H1 (cell line): ENCODE data around the gene TNRC6A. TPM values are rescaled to one million over a fixed set of nuclear protein-coding genes. Genes with fewer than 3 reads are reported as not detected.

Experiments
- CTCF ChIA-PET: fragments of 300-600 bp; sonication (Branson Sonifier 250); formaldehyde crosslinking; loops from one replicate; lab custom pipeline; 2021; ENCODE audit not compliant: partially characterized antibody; lab: Charles Lee
- POLR2A ChIA-PET: fragments of 300-600 bp; sonication (Branson Sonifier 250); formaldehyde crosslinking; loops from one replicate; lab custom pipeline; 2021; ENCODE audit warnings: inconsistent platforms; ENCODE audit not compliant: partially characterized antibody; lab: Charles Lee
- DNase-seq, 2 experiments: peaks; one replicate each; pipeline versions ENCODE4 v3.0.0 to v3.0.0-alpha.2; 2010 to 2022; ENCODE audit warnings: low spot score in 2 of 2, low read depth in 1 of 2, mixed read lengths in 1 of 2
- FAIRE-seq: peaks from 2 replicates; lab custom pipeline; 2011; peaks lifted over from hg19 to GRCh38; lab: Jason Lieb, UNC
- H2AFZ ChIP-seq: 2 replicates; pipeline ENCODE4 v1.8.1; 2012; ENCODE audit warnings: low read length, inconsistent platforms
- H2AK5ac ChIP-seq: 2 replicates; pipeline ENCODE4 v1.6.1; 2013; ENCODE audit warnings: low read depth, low read length
- H2BK120ac ChIP-seq: replicated peaks from 2 replicates; pipeline ENCODE3; 2013; ENCODE audit warnings: low read depth, low read length, inconsistent platforms
- H2BK12ac ChIP-seq: 2 replicates; pipeline ENCODE4 v1.6.1; 2013; ENCODE audit warnings: low read depth, low read length
- H2BK15ac ChIP-seq: 2 replicates; pipeline ENCODE4 v1.6.1; 2013; ENCODE audit warnings: low read length
- H2BK20ac ChIP-seq: 2 replicates; pipeline ENCODE4 v1.6.1; 2013; ENCODE audit warnings: low read length
- H2BK5ac ChIP-seq: 2 replicates; pipeline ENCODE4 v1.6.1; 2013; ENCODE audit warnings: low read depth, low read length
- H3K14ac ChIP-seq: 2 replicates; pipeline ENCODE4 v1.6.1; 2013; ENCODE audit warnings: inconsistent platforms; ENCODE audit not compliant: insufficient read length
- H3K18ac ChIP-seq: 2 replicates; pipeline ENCODE4 v1.6.1; 2013; ENCODE audit warnings: low read length; ENCODE audit errors: extremely low read depth
- H3K23ac ChIP-seq: 2 replicates; pipeline ENCODE4 v1.6.1; 2013; ENCODE audit warnings: inconsistent platforms; ENCODE audit not compliant: insufficient read length
- H3K23me2 ChIP-seq: 2 replicates; pipeline ENCODE4 v1.6.1; 2013; ENCODE audit warnings: low read depth, low read length
- H3K27ac ChIP-seq: 2 replicates; pipeline ENCODE4 v1.6.1; 2011; ENCODE audit warnings: low read depth, low read length, inconsistent platforms
- H3K27me3 ChIP-seq, 4 experiments: replicated peaks in 1 of 4; 1 replicate in 1 of 4; 2 replicates in 3 of 4; pipeline versions ENCODE4 v1.6.1 to v1.8.1; 2011 to 2013; ENCODE audit warnings: low read length in 3 of 4, mild to moderate bottlenecking in 3 of 4, inconsistent platforms in 2 of 4, mixed read lengths in 2 of 4, moderate library complexity in 1 of 4; ENCODE audit not compliant: control insufficient read depth in 3 of 4, insufficient read depth in 3 of 4; ENCODE audit errors: extremely low read depth in 1 of 4
- H3K36me3 ChIP-seq, 4 experiments: 2 replicates each; pipeline versions ENCODE4 v1.6.1 to v1.8.1; 2011 to 2013; ENCODE audit warnings: mild to moderate bottlenecking in 4 of 4, low read length in 3 of 4, moderate library complexity in 2 of 4, control low read depth in 1 of 4, inconsistent platforms in 1 of 4; ENCODE audit not compliant: insufficient read depth in 4 of 4, control insufficient read depth in 2 of 4
- H3K4ac ChIP-seq: replicated peaks from 2 replicates; pipeline ENCODE3; 2013; ENCODE audit warnings: low read length, low read depth, mixed read lengths, inconsistent platforms; ENCODE audit not compliant: insufficient read length
- H3K4me1 ChIP-seq, 4 experiments: replicated peaks in 1 of 4; 1 replicate in 1 of 4; 2 replicates in 3 of 4; pipeline versions ENCODE4 v1.6.1 to v1.8.1; 2011 to 2013; ENCODE audit warnings: low read length in 3 of 4, inconsistent platforms in 2 of 4, mixed read lengths in 1 of 4; ENCODE audit not compliant: insufficient read depth in 4 of 4, control insufficient read depth in 3 of 4
- H3K4me2 ChIP-seq, 2 experiments: 2 replicates each; pipeline versions ENCODE4 v1.6.1 to v1.8.1; 2011 to 2013; ENCODE audit warnings: low read depth in 2 of 2, low read length in 2 of 2, control low read depth in 1 of 2, inconsistent platforms in 1 of 2, mild to moderate bottlenecking in 1 of 2; ENCODE audit not compliant: insufficient read depth in 1 of 2
- H3K4me3 ChIP-seq, 4 experiments: fragments of 200-600, 300-600 bp in 1 of 4; sonication (generic), shearing (Covaris generic), sonication (Bioruptor Twin) in 1 of 4; 2 replicates each; pipeline versions ENCODE4 v1.5.1 to v1.8.1; 2011 to 2016; ENCODE audit warnings: low read length in 4 of 4, low read depth in 3 of 4, control low read depth in 2 of 4, inconsistent platforms in 2 of 4, mild to moderate bottlenecking in 2 of 4, mixed read lengths in 1 of 4, moderate library complexity in 1 of 4; ENCODE audit not compliant: insufficient read depth in 2 of 4; ENCODE audit errors: extremely low read depth in 1 of 4
- H3K56ac ChIP-seq: replicated peaks from 2 replicates; pipeline ENCODE3; 2013; ENCODE audit warnings: low read depth, mild to moderate bottlenecking, mixed read lengths, low read length, inconsistent platforms; ENCODE audit not compliant: insufficient read length
- H3K79me1 ChIP-seq: 2 replicates; pipeline ENCODE4 v1.6.1; 2013; ENCODE audit warnings: low read depth, low read length, control low read depth
- H3K79me2 ChIP-seq, 2 experiments: 2 replicates each; pipeline versions ENCODE4 v1.6.1 to v1.8.1; 2012 to 2013; ENCODE audit warnings: low read length in 2 of 2, mild to moderate bottlenecking in 2 of 2, inconsistent platforms in 1 of 2; ENCODE audit not compliant: insufficient read depth in 2 of 2, control insufficient read depth in 1 of 2
- H3K9ac ChIP-seq, 4 experiments: replicated peaks in 1 of 4; 1 replicate in 1 of 4; 2 replicates in 3 of 4; pipeline versions ENCODE4 v1.6.1 to v1.8.1; 2011 to 2013; ENCODE audit warnings: low read depth in 3 of 4, low read length in 3 of 4, control low read depth in 2 of 4, mild to moderate bottlenecking in 2 of 4, moderate library complexity in 2 of 4, inconsistent platforms in 1 of 4; ENCODE audit errors: extremely low read depth in 1 of 4
- H3K9me3 ChIP-seq, 2 experiments: 2 replicates each; pipeline versions ENCODE4 v1.6.1 to v1.8.1; 2012 to 2013; ENCODE audit warnings: mild to moderate bottlenecking in 2 of 2, moderate library complexity in 2 of 2, control low read depth in 1 of 2, inconsistent platforms in 1 of 2, low read depth in 1 of 2, low read length in 1 of 2, mixed read lengths in 1 of 2; ENCODE audit not compliant: insufficient read depth in 2 of 2
- H4K20me1 ChIP-seq, 2 experiments: replicated peaks in 1 of 2; 2 replicates each; pipeline versions ENCODE3 to v1.8.1; 2011 to 2013; ENCODE audit warnings: inconsistent platforms in 2 of 2, low read length in 2 of 2, mild to moderate bottlenecking in 1 of 2; ENCODE audit not compliant: insufficient read depth in 2 of 2, control insufficient read depth in 1 of 2
- H4K5ac ChIP-seq: 2 replicates; pipeline ENCODE4 v1.6.1; 2013; ENCODE audit warnings: low read length, low read depth, mixed read lengths, inconsistent platforms; ENCODE audit not compliant: insufficient read length
- H4K8ac ChIP-seq: 2 replicates; pipeline ENCODE4 v1.8.0; 2013; ENCODE audit warnings: mild to moderate bottlenecking, moderate library complexity, low read length, inconsistent platforms; ENCODE audit not compliant: insufficient read depth; ENCODE audit errors: extremely low read depth
- H4K91ac ChIP-seq: replicated peaks from 2 replicates; pipeline ENCODE3; 2013; ENCODE audit warnings: low read length, mixed read lengths, inconsistent platforms; ENCODE audit not compliant: insufficient read length
- CBX5 ChIP-seq: fragments of 300-800, 300-1000 bp; sonication (generic); IDR thresholded peaks from 2 replicates; pipeline ENCODE4 v1.7.1; 2016; ENCODE audit warnings: antibody characterized with exemption, low read length, low read depth
- MAX ChIP-seq: IDR thresholded peaks from 2 replicates; pipeline ENCODE4 v1.6.1; 2012; ENCODE audit warnings: inconsistent platforms
- POU5F1 ChIP-seq: IDR thresholded peaks from 2 replicates; pipeline ENCODE4 v1.6.1; 2011; ENCODE audit warnings: low read depth, mild to moderate bottlenecking, low read length, moderate library complexity
- RAD21 ChIP-seq, 2 experiments: IDR thresholded peaks in 1 of 2; conservative IDR thresholded peaks in 1 of 2; 2 replicates each; pipeline ENCODE4 v1.6.1; 2011; ENCODE audit warnings: low read depth in 2 of 2, low read length in 2 of 2, improper control_type of control experiment in 1 of 2, inconsistent platforms in 1 of 2, mild to moderate bottlenecking in 1 of 2, moderate library complexity in 1 of 2
- SAP30 ChIP-seq: fragments of 300-600 bp; sonication (generic); IDR thresholded peaks from 2 replicates; pipeline ENCODE4 v1.7.1; 2012; ENCODE audit warnings: low read length, moderate library complexity, mild to moderate bottlenecking, inconsistent platforms; ENCODE audit not compliant: insufficient read depth, insufficient replicate concordance
- SIN3A ChIP-seq, 2 experiments: IDR thresholded peaks in 1 of 2; conservative IDR thresholded peaks in 1 of 2; 2 replicates each; pipeline ENCODE4 v1.6.1; 2011 to 2012; ENCODE audit warnings: low read length in 2 of 2, improper control_type of control experiment in 1 of 2, low read depth in 1 of 2, mild to moderate bottlenecking in 1 of 2
- SIRT6 ChIP-seq: IDR thresholded peaks from one replicate; pipeline ENCODE4 v1.7.1; 2012; ENCODE audit warnings: low read length, inconsistent platforms
- SIX5 ChIP-seq: IDR thresholded peaks from 2 replicates; pipeline ENCODE4 v1.6.1; 2011; ENCODE audit warnings: mild to moderate bottlenecking, low read depth, low read length
- SUZ12 ChIP-seq: fragments of 200-600 bp; sonication (generic); IDR thresholded peaks from 2 replicates; pipeline ENCODE4 v1.6.1; 2012; ENCODE audit warnings: mild to moderate bottlenecking, inconsistent platforms, low read length, moderate library complexity, mixed read lengths
- TBP ChIP-seq: IDR thresholded peaks from 2 replicates; pipeline ENCODE4 v1.6.1; 2011; ENCODE audit warnings: low read depth, low read length, improper control_type of control experiment
- USF2 ChIP-seq: IDR thresholded peaks from 2 replicates; pipeline ENCODE4 v1.6.1; 2011; ENCODE audit warnings: low read length, improper control_type of control experiment
- WGBS, 2 experiments: shearing (Covaris generic) in 1 of 2; methylation state at CpG; one replicate each; pipeline versions ENCODE4 v1.1.6 to v1.1.7; 2013 to 2015; ENCODE audit warnings: low lambda C conversion rate in 2 of 2, mixed read lengths in 2 of 2, inconsistent platforms in 1 of 2, low coverage in 1 of 2, missing lambda C conversion rate in 1 of 2; ENCODE audit not compliant: insufficient replicate concordance in 2 of 2, insufficient coverage in 1 of 2, insufficient read length in 1 of 2; ENCODE audit errors: extremely low coverage in 1 of 2, missing lambda C conversion rate in 1 of 2; 5-methylcytosine and 5-hydroxymethylcytosine counted together
- polyA plus RNA-seq, 7 experiments: library from polyadenylated mRNA; depleted of rRNA in 3 of 7; stranded (reverse) in 5 of 7; unstranded in 2 of 7; fragments of >200 nt in 5 of 7; fragments of 200-250 nt in 2 of 7; gene quantifications; 1 replicate in 5 of 7; 2 replicates in 1 of 7; 4 replicates in 1 of 7; pipeline versions ENCODE4 v1.2.1 to v1.2.3, GENCODE V29; 2011 to 2013; ENCODE audit warnings: missing spikeins in 2 of 7, mixed read lengths in 2 of 7
- total RNA-seq: library from RNA; stranded (reverse); fragmentation: NEBNext Ultra II Directional; extraction: Animal tissue kit (Norgen Biotek cat#: 25700); gene quantifications from 2 replicates; pipeline ENCODE4 v1.2.1, GENCODE V29; 2021

The TNRC6A gene
- total and polyA plus RNA-seq, 2 of the 8 experiments (the other 6 are each of a cell fraction or from before 2014, with no cell fraction given): 67.6 to 103 TPM

- Histone ChIP-seq H2BK15ac (no peak overlapping the region), H2AK5ac (no peak overlapping the region), H3K36me3 (no peaks in the 10 kb centered on the region), H4K20me1 (no peaks in the 10 kb centered on the region), H3K4me2 (no peak overlapping the region), H3K79me1 (no peaks in the 10 kb centered on the region), H4K8ac (no peak overlapping the region), H2BK120ac (no peak overlapping the region), H2BK12ac (no peak overlapping the region), H4K5ac (no peak overlapping the region), H3K9ac (no peak overlapping the region), H4K91ac (no peak overlapping the region), H3K23me2 (no peaks in the 10 kb centered on the region), H2AFZ (no peak overlapping the region), H3K4ac (no peak overlapping the region), H3K18ac (no peak overlapping the region), H2BK5ac (no peak overlapping the region), H2BK20ac (no peak overlapping the region), H3K9me3 (peaks cover 0 to 5% of the 10 kb centered on the region in 2 experiments; a peak in 2 of 4 replicates), H3K23ac (no peak overlapping the region), H3K4me1 (no peaks in the 10 kb centered on the region), H3K56ac (no peak overlapping the region), H3K79me2 (no peaks in the 10 kb centered on the region), H3K14ac (no peak overlapping the region), H3K27me3 (no peaks in the 10 kb centered on the region), H3K4me3 (no peak overlapping the region), H3K27ac (no peak overlapping the region)
- ChIA-PET POLR2A (no interaction called here), CTCF (no interaction called here)
- DNase-seq (no peak), FAIRE-seq (no peak)
- 81% methylated on average over 8 of the region's 8 CpGs; no CpG with 5 or more reads in 1 of the 2 experiments for WGBS, 2 experiments
- no peak for TF ChIP-seq MAX
- no peak for TF ChIP-seq RAD21 (IDR thresholded peaks at IDR 0.05 in 1 of 2, conservative IDR thresholded peaks at IDR 0.05 in 1 of 2; ENCODE audit: low read depth in 2 of 2, low read length in 2 of 2)
- no peak for TF ChIP-seq TBP
- TF ChIP-seq SAP30: no peak
- no peak for TF ChIP-seq CBX5
- no peak for TF ChIP-seq POU5F1
- no peak for TF ChIP-seq SIRT6
- no peak for TF ChIP-seq SUZ12
- TF ChIP-seq USF2: no peak
- TF ChIP-seq SIN3A (conservative IDR thresholded peaks at IDR 0.05 in 1 of 2, IDR thresholded peaks at IDR 0.05 in 1 of 2; ENCODE audit: low read depth in 1 of 2, low read length in 2 of 2): no peak
- TF ChIP-seq SIX5: no peak
Measured at GRCh38 chr16:24869033-24869432, 139.6 kb downstream of the TNRC6A start.
